GM12873 (cell line): Measurements from ENCODE around the gene KRT40.

Experiments
- TF ChIP-seq, protein P1 (sequence below): IDR thresholded peaks from 2 replicates; pipeline ENCODE4 v1.5.1; 2012; ENCODE audit warnings: low read depth, mild to moderate bottlenecking, moderate library complexity, low read length, control low read depth; ENCODE audit not compliant: insufficient read depth; ENCODE audit errors: missing control alignments

Gene KRT40

DNA sequence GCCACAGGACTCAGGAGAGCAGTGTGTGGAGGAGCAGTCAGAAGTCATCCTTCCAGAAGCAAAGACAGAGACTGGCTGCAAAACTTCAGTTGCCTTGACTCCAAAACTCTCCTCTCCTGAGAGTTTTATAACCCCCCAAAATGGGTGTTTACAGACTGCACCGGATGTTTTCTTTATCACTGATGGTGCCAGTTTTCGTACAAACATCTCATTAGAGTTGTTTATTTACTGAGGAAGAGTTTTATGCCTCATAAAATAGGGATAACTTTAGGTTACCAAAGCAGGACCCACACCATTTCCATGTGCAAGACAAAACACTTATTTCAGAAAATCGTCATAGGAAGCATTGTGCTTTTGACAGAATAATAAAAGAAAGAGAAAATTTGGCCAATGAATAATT, at the start of gene KRT40:
Gene KRT40 (minus strand): TSS at position 101 of the 400 bp plus-strand sequence. CDS start 53 bp downstream, at position 48.
- TF ChIP-seq, protein P1, sequence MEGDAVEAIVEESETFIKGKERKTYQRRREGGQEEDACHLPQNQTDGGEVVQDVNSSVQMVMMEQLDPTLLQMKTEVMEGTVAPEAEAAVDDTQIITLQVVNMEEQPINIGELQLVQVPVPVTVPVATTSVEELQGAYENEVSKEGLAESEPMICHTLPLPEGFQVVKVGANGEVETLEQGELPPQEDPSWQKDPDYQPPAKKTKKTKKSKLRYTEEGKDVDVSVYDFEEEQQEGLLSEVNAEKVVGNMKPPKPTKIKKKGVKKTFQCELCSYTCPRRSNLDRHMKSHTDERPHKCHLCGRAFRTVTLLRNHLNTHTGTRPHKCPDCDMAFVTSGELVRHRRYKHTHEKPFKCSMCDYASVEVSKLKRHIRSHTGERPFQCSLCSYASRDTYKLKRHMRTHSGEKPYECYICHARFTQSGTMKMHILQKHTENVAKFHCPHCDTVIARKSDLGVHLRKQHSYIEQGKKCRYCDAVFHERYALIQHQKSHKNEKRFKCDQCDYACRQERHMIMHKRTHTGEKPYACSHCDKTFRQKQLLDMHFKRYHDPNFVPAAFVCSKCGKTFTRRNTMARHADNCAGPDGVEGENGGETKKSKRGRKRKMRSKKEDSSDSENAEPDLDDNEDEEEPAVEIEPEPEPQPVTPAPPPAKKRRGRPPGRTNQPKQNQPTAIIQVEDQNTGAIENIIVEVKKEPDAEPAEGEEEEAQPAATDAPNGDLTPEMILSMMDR = no peak

DNA sequence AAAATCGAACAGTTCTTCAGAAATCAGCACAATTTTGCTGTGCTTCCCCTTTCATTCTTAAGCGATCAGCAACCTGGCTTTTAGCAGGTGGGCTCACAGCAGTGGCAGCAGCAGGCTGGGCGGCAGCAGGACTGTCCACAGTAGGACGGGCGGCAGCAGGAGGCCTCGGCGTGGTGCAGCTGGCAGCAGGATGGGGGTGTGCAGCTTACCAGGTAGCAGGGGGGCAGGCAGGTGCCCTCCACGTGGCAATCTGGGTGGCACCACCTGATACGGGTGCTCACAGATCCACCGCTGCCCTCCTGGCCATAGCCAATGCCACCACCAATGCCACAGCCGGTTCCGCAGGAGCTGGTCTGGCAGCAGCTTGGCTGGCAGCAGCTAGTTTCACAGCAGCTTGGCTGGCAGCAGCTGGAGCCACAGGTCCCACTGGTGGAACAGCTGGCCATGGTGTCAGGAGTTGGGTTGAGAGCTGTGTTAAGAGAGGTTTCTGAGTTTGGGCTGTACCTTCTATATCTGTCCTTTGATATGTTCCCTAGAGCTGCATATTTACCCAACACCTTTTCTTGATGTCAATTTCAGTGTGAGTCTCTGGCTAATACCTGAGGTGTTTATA, 45.6 kb upstream of the KRT40 start, which contains the start of gene KRTAP1-4:
Gene KRTAP1-4 (minus strand): TSS at position 563 of the 613 bp plus-strand sequence. CDS start 117 bp downstream, at position 446.
- TF ChIP-seq, protein P1 = no peak

DNA sequence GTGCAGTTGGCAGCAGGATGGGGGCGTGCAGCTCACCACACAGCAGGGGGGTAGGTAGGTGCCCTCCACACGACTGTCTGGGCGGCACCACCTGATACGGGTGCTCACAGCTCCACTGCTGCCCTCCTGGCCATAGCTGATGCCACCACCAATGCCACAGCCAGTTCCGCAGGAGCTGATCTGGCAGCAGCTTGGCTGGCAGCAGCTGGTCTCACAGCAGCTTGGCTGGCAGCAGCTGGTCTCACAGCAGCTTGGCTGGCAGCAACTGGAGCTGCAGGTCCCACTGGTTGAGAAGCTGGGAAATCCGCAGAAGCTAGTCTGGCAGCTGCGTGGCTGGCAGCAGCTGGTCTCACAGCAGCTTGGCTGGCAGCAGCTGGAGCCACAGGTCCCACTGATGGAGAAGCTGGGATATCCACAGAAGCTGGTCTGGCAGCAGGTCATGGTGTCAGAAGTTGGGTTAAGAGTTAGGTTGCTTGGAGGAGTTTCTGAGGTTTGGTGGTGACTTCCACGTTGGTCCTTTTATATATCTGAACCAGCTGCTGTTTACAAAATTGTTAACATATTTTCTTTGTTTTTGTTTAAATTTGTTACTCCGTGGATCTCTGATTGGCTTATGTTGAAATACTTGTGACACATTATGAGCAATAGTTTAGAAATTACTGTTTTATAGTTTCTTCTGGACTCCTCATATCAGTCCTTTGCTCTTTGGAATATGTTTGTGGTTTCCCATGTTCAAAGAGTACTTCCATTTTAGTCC, 42.8 kb upstream of the KRT40 start, which contains the start of gene KRTAP1-5:
Gene KRTAP1-5 (minus strand): TSS at position 494 of the 757 bp plus-strand sequence. CDS start 53 bp downstream, at position 441.
- TF ChIP-seq, protein P1 = no peak

DNA sequence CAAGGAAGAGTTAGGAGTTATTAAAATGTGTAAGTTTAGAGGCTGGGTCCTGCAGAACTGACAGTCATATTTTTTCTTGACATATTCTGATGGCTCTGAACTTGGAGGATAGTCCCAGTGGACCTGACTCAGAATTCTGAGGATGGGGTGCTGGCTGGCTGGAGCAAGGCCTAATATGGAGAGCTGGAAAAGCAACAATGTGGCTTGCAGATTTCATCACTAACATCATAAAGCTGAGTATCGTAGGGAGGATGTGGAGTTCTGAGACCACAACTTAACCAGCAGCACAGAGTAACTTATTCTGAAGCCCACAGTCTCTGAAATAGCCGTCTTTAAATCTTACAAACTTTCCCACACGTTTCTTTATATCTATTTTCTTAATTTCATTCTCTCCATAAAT, 40.6 kb upstream of the KRT40 start:
- TF ChIP-seq, protein P1 = no peak

DNA sequence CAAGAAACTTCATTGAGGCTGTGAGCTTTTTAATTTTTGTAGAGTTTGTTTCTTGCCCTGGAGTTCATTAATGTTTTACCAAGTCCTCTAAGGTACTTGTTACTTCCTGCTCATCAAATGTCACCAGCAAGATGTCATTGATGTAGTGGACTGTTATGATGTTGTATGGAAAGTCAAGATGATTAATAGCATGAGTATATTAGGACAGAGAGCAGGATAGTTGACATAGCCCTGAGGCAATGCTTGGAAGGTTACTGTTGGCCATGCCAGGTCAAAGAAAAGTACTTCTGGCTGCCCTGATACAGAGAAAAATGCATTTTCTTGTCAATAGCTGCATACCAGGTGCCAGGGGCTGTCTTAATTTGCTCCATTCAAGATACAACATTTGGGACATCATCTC, 36.2 kb upstream of the KRT40 start:
- TF ChIP-seq, protein P1 = no peak

DNA sequence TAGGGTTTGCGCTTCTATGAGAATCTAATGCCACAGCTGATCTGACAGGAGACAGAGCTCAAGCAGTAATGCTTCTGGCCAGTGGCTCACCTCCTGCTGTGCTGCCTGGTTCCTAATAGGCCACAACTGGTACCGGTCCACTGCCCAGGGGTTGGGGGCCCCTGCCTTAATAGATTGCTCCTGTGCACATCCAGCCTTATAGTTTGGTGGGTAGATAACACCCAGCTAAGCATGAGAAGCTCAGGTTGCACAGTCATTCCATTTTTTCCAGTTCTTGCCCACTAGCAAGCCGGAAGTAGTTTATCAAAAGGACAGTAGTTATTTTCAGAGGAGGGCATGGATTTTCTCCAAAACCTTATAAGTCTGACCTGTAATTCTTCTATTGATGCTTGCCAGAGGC, 35.3 kb upstream of the KRT40 start:
- TF ChIP-seq, protein P1 = no peak

DNA sequence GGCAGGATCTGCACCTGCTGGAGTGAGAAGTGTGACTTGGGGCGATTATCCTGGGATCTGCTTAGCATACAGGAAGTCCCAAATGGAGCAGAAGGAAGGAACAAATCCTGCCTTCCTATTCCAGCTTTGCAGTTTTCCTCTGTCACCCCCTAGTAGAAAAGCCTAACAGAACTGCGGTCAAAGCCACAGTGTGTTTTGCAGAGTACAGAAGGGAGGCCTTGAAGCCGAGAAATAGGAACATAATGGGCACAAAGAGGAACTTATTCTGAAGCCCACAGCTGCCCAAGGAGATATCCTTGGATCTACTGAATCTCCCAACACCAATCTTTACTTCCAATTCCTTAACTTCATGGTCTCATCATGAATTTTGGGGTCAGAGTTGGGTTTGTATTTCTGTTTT, 34.4 kb upstream of the KRT40 start:
- TF ChIP-seq, protein P1 = no peak
